Stimulated activated CD4-positive, alpha-beta T cell treated with anti-CD3 and anti-CD28 coated beads, Interleukin-2, amount 100 ng/mL, for 4 hours (primary cell): ENCODE measurements around the gene DHRS13.
"Not testable (repeated sequence)": the region's sequence is repeated elsewhere in the genome, so short reads cannot be mapped to it uniquely, and the experiment has no call there.

Experiments
- DNase-seq: peaks from one replicate; pipeline ENCODE4 v3.0.0-alpha.2; 2020; ENCODE audit warnings: low read depth

The DHRS13 gene

DNA sequence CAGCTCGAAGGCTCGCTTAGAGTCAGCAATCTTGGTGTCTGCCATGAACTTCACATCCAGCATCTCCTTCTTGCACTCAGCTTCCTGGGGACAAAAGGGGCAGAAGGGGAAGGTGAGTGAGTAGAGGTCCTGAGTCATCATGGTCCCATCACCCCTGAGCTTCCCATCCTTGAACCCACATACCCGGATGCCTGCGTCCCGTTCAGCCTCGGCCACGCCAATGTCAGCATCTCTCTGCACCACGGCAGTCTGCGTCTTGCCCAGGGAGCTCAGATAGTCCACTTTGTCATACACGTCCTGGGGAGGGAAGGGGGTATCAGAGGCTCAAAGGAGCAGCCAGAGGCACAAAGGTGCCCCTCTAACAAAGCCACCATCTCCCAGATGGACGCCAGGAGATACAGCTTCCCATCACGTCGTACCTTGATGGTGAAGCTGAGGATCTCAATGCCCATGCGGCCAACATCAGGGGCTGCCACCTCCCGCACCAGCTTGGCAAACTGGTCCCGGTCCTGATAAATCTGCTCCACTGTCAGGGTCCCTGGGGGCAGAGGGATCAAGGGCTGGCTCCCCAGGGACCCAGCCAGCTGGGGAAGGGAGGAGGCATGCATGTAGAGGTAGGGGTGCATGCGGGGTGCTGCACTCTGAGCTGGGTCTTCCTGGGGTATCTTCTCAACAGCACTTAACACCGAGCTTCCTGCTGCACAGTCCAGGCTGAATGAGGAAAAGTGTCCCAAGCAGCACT lies 20.6 kb downstream of the DHRS13 start:
- no peak for DNase-seq

DNA sequence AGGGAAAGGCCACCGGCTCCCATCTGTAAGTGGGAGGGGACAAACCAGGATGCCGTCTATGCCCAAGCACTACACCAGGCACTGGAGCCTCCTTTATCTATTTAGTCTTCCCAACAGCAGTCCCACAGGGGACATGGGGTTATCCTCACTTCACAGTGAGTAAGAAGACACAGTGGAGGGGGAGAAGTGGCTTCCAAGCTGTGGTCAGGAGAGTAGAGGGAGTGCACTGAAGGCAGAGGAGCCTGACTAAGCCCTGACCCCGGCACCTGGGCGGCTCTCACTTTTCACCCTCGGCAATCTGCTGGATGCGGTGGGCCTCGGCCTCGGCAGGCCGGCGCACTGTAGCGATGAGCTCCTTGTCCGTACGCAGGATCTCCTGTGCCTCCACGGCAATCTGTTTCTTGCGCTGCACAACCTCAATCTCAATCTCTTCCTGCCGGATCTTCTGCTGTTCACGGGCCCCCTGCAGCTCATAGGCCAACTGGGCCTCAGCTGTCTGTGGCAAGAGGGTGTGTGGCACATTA lies 21.3 kb downstream of the DHRS13 start:
- DNase-seq, result no peak

DNA sequence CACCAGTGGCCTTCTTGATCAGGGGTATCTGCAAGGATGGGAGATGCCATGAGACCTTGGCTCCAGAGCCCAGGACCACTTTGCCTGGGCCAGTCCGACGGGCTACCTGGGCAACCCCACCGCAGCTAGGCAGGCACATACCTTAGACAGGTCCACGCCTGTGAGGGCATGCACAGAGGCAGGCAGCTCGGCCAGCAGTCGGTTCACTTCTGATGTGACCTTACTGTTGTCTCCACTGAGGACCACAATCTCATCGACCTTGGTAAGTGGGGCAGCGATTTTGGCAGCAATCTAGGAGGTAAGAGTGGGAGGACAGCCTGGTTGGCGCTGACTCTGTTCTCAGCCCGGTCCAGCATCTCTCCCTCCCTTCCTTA lies 22.3 kb downstream of the DHRS13 start:
- no peak for DNase-seq

DNA sequence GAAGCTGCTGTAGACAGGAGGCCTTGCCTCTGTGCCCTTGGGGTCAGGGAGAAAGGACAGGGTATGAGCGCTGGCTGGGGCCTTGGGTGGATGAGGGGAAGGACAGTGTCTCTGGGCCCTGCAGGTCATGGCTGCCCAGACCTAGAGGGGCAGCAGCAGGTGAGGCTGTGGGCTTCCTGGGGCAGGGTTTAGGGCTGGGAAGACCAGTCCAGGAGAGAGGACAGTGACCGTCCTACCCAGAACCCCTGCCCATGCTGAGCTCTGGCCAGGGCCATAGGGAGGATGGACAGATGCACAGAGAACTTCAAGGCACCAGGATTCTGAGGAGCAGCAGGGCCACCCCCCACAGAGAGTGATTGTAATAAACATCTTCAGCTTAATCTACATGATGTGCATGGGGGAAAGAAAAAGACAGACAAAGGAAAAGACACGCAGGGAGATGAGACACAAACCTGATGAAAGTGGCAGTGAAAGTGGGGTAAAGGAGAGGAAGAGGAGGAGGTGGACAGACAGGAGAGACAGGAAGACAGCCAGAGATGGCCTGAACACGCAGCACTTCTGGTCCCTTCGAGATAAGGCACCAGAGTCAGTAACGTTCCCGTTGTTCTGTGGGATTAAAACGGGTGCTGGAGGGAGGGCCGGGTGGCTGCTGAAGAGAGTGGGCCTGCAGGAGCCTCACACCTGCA lies 22.9 kb downstream of the DHRS13 start:
- DNase-seq, result no peak

DNA sequence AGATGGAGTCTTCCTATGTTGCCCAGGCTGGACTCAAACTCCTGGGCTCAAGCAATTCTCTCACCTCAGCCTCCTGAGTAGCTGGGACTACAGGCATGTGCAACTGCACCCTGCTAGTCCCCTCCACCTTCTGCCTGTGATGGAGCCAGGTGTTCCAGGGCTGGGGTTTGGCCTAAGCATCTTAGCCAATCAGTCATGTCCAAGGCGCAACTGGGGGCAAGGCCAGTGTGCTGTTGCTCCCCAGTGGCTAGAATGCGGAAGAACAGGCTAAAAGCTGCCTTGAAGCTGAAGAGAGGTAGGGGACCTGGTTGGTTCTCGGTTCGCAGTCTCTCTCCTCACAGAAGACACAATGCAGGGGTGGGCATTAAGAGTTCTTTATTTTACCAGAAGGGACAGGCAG lies 23.9 kb downstream of the DHRS13 start:
- DNase-seq, result no peak

DNA sequence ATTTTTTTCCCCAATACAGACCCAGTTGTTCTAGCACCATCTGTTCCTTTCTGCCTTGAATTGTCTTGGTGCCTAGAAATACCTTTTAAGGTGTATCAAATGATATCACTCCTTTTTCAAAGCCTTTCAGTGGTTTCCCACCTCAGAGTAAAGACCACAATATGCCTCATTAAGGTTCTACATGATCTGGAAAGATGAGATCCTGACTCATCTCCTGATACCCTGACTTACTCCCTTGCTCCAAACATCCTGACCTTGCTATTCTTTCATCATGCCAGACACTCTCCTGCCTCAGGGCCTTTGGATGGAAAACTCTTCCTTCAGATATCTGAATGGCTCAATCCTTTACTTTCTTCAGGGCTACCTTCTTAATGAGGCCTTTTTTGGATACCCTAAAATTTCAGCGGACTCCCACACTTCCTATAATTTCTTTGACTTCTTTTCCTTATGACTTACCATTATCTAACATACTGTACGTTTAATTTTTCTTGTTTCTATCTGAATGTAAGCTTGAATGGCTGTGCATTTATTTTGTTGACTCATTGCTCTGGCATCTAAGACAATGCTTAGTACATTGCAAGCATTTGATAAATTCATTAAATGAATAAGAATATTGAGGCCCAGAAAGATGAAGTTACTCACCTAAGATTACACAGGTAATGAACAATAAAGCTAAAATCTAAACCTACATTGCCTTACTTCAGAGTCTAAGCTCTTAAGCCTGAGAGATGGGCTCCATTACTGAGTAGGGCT lies 24.5 kb downstream of the DHRS13 start:
- DNase-seq, result no peak

DNA sequence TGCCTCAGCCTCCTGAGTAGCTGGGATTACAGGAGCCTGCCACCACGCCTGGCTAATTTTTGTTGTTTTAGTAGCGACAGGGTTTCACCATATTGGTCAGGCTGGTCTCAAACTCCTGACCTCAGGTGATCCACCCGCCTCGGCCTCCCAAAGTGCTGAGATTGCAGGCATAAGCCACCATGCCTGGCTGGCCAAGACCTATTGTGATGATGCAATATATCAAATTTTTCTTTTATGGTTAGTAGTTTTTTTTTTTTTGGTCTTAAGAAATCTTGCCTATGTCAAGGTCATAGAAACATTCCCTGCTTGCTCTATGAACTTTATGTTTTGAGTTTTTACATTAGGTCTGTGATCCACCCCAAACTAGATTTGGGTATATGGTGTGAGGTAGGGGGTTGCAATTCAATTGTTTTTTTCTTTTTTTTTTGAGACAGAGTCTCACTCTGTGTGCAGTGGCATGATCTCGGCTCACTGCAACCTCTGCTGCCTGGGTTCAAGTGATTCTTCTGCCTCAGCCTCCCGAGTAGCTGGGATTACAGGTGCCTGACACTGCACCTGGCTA lies 25.6 kb downstream of the DHRS13 start:
- DNase-seq, result not testable (repeated sequence)

DNA sequence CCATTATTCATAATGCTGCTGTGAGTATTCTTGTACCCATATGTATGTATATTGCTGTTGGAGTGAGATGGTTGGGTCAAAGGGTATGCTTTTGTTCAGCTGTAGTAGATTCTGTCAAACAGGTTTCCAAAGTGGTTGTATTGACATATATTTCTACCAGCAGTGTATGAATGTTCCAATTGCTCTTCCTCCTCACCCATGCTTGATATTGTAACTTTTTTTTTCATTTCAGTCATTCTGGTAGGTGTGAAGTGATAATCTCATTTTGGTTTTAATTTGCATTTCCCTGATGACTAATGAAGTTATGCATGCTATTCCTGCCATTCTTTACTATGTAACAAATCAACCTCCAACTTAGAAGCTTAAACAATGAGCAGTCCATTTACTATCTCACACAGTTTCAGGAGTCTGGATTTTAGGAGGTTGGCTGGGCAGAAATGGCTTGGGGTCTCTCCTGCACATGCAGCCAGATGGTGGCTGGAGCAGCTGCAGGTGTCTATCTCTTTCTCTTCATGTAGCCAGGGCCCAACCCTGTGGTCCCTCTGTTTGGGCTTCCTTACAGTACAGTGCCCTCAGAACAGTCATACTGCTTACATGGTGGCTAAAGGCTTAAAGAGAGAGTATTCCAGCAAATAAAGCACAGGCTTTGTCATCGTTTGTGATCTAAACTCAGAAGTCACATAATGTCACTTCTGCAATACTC lies 26.9 kb downstream of the DHRS13 start:
- no peak for DNase-seq

DNA sequence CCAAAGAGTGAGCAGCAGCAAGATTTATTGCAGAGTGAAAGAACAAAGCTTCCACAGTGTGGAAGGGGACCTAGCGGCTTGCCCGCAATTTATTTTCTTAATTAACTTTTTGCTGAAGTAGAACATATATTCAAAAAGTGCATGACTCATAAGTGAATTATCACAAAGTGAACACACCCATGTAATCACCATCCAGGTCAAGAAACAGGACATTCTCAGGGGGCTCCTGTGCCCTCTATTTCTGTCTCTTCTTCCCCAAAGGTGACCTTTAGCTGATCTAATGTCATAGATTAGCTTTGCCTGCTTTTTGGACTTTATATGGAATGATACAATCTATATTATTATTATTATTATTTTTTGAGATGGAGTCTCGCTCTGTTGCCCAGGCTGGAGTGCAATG lies 28.1 kb downstream of the DHRS13 start:
- no peak for DNase-seq

DNA sequence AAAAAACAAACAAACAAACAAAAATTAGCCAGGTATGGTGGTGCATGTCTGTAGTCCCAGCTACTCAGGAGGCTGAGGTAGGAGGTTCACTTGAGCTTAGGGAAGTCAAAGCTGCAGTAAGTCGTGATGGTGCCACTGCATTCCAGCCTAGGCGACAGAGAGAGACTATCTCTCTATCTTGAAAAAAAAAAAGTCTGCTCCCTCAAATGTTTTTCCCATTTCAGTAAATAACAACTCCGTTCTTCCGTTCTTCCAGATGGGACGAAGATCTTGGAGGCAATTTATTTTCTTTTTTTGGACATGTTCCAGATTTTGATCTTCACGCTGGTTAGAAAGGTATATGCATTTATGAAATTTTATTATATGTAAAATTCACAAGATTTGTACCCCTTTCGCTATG lies 29.0 kb downstream of the DHRS13 start:
- DNase-seq, result no peak

DNA sequence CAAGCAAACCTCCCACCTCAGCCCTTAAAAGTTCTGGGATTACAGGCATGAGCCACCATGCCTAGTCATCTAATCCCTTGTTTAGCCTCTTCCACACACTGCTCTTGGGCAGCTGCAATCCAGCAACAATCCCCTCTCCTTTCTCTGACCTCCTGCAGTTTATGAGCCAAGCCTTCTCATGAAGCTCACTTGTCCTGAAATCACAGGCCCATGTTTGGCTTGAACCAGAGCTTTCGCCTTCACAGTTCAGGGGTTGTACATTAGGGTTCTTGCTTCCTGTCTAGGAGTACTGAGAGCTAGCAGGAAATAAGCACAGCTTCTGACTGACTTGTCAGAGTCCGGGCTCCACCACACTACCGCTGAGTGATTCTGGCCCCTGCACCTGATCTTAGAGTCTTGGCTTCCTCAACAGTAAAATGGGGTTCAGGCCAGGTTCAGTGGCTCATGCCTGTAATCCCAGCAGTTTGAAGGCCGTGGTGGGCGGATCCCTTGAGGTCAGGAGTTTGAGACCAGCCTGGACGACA lies 31.8 kb downstream of the DHRS13 start:
- DNase-seq, result no peak

DNA sequence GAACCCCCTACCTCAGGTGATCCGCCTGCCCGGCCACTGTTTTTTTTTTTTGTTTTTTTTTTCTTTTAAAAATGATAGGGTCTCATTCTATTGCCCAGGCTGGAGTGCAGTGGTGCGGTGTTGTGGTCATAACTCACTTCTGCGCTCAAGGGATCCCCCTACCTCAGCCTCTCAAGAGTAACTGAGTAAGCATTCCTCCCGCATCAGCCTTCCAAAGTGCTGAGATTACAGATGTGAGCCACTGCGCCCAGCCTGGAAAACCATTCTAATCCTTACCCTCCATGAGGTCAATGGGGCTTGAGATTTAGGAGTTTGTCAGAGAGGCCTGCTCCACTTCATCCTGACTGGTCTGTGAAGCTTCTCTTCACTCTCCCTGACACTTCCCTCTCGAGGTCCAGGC lies 35.6 kb downstream of the DHRS13 start:
- no peak for DNase-seq

DNA sequence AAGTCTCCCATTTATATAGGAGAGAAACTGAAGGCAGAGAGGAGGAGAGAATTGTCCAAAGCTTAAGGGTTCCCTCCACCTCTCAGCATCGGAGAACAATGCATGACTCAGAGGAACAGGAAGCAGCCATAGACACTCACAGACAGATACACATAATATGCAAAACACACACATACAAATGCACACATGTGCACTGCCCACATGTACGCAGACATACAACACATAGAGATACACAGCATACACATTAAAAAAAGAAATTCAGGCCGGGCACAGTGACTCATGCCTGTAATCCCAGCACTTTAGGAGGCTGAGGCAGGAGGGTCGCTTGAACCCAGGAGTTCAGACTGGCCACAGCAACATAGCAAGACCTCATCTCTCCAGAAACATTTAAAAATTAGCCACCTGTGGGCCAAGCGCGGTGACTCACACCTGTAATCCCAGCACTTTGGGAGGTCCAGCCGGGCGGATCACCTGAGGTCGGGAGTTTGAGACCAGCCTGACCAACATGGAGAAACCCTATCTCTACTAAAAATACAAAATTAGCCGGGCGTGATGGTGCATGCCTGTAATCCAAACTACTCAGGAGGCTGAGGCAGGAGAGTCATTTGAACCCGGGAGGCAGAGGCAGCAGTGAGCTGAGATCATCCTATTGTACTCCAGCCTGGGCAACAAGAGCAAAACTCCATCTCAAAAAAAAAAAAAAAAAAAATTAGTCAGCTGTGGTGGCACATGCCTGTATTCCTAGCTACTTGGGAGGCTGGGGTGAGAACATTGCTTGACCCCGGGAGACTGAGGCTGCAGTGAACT lies 36.7 kb downstream of the DHRS13 start:
- no peak for DNase-seq

DNA sequence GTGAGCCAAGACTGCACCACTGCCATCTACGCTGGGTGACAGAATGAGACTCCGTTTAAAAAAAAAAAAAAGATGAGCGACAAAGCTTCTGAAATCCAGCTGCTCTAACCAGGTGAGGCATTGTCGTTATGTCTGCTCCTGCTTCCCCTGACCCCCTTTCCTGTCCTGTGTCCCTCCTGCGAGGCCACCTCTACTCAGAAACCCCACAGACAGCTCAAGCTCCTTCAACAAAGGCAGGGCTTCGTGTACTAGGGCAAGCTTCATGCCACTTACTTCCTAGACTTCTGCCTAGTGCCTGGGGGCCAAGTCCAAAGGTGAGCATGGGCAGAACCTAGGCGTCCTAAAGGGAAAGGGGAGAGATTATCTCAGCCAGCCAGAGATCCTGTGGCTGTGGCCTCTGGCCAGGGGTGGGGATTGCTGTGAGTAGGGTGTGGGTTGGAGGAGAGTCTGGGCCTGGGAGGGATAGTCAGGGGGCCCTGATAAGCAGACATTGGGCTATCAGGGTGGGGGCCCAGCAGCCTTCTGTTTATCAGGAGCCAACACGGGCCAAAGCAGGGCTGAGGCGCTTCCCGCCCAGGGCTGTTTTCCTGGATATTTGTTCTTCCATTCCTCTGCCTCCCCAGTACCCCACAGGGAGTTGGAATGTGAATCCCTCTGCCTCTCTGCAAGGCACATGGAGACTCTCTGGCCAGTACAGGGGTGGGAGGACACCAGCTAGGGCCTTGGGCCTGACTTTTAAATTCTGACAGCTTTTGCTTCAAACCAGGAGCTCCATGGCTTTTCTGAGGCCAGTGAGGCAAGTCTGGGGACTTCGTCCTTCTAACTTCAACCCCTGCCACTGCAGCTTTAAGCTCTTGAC lies 37.7 kb downstream of the DHRS13 start:
- DNase-seq, result no peak

DNA sequence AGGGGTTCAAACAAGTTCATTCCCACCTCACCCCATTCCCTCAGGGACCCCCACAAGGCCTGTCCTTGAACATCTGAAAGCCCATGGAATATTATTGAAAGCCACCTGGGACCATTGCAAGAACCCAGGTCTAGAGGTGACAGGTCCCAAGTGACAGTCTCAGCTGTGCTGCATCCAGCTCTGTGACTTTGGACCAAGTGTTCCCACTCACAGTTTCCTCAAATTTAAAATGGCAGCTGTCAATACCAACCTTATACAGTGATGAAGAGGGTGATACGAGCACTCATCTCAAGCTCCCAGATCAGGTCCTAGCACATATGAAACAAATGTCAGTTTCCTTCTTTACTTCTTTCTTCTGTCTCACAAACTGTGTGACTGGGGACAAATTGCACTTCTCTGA lies 38.9 kb downstream of the DHRS13 start:
- DNase-seq, result no peak

DNA sequence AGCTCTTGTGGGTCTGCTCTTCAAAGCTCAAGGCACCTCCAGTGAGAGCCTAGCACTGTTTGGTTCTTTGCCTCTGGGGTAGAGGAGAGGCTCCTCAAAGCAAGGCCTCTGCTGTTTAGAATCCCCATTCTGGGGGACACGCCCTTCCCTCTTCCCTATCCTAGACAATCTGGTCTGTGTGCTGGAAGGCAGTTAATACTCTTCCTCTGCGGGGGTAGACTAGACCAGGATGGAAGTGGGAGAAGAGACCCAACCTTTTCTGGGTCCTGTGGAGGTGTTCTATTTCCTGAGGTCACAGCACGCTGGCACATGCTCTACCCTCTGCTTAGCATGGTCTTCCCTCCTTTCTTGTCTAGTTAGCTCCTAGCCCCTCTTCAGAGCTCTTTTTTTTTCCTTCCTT lies 40.3 kb downstream of the DHRS13 start:
- no peak for DNase-seq

DNA sequence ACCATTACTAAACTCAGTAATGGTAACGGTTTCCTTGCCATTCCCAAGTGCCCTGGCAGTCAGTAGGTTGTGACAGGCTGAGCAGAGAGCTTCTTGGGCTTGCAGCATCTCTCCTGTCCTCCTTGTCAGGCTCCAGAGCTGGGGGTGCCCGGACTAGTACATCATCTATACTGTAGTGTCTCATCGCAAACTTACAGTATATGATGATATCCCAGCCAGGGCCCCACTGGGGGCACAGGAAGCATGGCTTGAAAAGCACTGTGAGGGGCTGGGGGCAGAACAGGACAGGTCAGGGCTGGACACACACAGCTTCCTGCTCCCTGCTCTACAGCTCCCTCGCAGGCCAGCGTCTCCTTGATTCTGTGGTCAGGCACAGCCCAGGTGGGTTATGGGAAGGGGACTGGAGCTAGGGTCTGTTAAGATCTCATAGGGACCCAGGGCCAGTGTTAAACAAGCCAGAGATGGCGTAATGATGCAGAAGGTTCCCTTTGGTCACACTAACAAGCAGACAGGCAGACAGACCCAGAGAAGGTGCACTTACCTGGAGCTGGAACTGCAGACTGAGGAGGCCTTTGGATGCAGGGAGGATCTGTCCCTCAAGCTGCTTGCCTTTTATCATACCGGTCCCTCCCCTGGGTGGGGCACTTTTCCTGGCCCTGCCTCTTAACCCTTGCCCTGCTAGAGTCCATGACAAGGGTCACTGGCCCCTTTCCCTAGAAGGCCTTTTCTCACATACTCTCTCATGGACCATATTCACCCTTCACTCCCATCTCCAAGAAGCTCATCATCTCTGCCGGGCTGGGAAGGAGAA lies 41.3 kb downstream of the DHRS13 start:
- no peak for DNase-seq

DNA sequence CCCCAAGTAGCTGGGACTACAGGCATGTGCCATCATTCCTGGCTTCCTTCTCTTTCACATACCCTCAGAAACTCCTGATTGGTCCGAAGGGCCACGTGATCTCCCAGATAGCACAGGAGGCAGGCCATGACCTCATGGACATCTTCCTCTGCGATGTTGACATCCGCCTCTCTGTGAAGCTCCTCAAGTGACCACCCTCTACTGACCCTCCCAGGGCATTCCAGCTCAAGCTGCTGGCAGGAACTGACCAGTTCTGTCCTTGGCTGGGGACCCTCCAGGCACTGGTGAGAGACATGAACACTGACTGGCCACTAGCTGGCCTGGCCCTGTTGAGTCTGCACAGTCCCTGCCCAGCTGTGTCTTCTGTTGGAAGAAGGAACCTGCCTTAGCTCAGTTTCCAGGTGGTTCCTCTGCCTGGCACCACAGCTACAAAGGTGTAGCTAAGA lies 42.5 kb downstream of the DHRS13 start:
- no peak for DNase-seq

DNA sequence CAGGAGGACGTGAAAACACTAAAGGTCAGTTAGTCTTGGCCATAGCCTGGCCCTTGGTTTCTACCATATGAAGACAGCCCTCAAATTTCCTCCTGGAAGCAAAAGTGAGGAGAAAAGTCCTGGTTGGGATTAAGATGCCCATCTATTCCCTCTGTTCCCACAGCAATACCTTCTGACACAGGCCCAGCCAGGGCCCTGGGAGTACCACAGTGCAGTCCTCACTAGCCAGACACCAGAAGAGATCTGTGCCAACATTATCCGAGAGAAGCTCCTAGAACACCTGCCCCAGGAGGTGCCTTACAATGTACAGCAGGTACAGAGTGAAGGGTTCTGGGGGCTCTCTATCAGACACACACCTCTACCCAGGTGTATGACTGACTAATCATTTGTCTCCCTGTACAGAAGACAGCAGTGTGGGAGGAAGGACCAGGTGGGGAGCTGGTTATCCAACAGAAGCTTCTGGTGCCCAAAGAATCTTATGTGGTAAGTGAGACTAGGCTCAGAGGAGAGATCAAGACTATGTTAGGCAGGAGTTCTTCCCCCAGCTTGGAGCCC lies 44.0 kb downstream of the DHRS13 start:
- no peak for DNase-seq
